GM19351 (cell line): ENCODE data around the gene IKZF2.

ENCODE experiments used
- ATAC-seq: cut with Tn5 transposase; IDR thresholded peaks from one replicate; pipeline ENCODE4 v1.9.1; 2021; ENCODE audit warnings: mild to moderate bottlenecking, moderate library complexity; ENCODE audit not compliant: unreplicated experiment

Gene IKZF2

DNA sequence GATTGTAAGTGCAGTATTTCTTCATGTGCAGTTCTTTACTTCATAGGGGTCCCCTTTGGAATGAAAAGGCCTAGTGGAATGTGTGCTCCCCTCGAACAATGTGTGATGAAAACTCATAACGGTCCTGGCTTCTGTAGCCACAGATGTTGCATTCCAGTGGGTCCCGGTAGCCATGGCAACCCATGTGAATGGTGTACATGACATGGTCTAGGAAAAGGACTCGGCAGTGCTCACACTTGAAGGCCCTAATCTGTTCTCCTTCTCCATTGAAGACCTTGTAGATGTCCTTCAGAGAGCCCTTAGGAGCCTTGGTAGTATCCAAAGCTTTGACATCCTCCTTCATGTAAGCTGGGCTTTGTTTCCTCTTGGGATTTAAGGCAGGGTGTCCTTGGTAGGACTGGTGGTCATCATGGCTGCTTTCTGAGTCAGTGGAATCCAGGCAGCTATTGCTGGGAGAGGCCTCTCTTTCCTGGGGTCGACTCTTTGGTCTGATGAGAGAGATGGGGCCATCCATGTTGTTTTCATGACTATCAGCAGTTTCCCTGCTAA lies 144.0 kb downstream of the IKZF2 start:
- ATAC-seq: no peak

DNA sequence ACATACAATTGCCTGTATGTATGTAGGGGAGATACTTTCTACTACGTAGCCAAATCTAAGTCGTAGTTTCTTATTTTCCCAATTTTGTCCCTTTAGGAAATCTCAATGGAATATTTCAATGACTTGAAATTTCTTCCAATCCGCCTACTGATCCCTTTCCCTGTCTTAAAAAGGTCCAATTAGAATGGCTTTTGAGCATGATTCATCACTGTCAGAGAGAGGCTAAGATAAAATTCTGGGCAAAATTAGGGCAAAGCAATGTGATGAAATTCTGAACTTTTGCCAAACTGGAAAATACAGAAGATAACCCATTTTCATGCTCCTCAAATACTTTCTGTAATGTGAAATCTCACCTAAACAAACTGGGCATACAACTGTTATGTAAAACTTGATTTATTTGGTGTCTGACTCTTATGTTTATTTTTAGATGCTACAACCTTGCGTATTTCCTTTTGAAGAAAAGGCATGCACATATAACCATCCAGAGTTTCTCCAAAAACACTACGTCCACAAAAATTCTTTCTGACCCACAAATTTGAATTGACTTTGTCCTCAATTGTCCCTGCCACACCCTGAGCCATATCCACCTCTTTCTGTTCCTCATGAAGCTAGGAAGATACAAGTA lies 147.1 kb downstream of the IKZF2 start:
- no peak for ATAC-seq

DNA sequence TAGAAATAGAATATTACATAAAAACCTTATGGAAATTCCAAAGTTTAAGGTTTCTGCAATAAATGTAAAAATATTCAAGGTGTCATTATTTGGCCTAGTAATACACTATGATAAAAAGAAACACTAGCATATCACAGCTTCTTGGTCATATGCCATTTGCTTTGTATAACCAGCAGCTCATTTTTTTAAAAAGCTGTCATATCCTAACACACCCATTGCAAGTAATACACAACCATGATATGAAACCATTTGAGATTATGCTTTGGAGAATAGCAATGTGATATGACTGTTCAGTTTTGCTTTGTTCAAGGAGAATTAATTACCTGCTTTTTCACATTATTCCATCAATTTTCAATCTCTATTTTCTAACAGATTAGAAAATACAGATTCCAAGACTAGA lies 149.0 kb downstream of the IKZF2 start:
- peak; percentile 48 for ATAC-seq

DNA sequence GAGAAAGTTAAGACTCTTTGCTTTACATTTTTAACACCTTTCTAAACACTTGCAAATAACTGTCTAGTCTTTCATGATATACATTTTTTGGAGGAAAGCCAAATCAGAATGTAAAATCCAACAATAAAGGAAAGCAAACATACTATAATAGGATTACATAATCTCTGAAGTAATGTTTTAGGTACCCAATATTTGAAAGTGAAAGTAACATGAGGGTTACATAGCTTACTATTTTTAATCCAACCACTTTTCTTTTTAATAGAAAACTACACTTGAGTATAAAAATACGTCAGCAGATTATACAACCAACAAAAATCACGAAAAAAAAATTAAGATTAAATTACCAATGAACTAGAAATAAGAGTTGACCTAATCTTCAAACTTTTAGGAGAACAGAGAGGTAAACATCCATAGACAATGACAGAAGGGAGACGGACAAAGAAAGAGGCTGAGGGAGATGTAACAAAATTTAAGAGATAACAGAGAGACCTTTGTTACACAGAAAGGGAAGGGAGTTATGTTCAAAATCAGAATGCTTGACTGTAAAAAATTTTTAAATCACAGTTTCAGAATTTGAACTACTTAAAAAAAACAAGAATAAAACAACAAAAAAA lies 150.0 kb downstream of the IKZF2 start:
- ATAC-seq: no peak

DNA sequence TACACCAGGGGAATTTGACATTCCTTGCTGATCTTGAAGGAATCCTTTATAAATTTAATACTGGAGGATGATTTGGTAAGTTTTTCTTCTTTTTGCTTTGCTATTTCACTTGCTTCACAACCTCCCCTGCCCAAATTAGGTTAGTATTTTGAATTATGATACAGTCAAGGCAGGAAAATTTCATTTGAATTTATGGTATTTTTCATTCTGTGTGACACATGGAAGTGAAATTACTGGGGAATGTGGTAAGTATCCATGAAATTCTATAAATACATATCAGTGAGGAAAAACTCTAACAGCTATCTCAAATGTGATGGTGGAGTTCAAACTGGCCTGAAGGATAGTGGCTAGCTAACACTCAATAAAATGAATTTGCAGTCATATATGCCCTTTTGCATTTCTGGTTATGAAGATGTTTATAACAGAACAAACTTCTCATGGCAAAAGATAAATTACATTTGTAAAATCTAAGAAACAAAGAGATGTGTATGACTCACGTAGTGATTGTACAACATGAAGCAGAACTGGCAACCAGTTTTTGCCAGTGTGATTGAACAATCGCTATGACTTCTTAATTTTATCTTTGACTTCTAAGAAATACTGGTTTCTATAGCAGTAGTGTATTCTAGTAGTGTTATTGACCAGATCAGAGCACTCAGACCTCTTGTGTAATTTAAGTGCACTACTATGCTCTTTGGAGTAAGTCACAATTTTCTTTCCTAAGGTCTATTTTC lies 152.6 kb downstream of the IKZF2 start:
- no peak for ATAC-seq

DNA sequence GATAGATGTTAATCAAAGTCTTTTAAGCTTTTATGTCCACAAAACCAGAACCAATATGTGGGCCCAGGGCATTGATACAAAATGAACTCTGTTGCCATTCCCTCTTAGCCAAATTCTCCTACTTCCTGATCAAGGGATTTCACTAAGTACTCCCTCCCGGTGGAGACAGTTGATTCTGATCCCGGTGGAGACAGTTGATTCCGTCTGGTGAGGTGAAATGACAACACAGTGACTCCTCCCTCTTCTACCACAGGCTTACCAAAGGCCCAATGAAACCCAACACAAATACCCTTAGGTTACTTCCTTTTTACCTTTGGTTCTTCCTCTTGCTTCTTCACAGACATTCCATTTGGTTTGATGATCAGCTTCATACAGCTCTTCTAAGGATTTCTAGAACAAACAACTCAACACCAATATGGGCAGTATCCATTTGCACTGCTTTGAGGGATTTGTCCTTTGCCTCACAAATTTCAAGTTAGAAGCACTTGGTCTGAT lies 153.8 kb downstream of the IKZF2 start:
- no peak for ATAC-seq

DNA sequence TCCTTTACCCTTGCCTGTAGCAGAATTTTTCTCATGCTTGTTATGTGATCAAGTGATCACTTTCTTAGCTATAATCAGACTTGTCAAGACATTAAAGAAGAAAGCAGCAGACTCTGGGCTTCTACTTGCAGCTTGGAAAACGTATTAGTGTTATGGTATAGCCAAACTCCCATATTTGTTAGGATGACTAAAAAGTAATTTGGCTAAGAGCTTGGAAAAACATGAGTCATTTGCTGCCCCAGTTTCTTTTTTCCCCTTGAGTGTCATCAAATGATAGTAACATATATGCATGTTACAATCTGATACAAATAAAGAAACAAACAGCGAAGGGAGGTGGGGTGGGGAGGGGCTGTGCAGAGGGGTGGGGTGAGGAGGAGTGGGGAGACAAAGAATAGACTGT lies 155.5 kb downstream of the IKZF2 start:
- no peak for ATAC-seq

DNA sequence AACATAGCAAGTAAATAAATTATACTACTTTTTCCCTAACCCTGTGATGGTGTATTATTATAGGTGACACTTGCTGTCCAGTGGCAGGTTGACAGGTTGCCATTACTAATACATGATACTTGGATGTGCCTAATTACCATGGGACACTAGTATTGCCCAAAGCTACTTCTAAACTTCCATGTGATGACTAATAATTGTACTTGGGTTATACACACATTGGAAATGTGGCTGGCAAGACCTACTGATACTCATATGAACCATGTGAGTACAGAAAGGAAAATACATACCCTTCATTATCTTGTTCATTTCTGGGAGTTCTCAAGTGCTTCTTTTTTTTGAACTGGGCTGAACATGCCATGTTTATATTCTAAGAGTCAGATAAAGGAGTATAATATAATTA lies 156.4 kb downstream of the IKZF2 start:
- no peak for ATAC-seq

DNA sequence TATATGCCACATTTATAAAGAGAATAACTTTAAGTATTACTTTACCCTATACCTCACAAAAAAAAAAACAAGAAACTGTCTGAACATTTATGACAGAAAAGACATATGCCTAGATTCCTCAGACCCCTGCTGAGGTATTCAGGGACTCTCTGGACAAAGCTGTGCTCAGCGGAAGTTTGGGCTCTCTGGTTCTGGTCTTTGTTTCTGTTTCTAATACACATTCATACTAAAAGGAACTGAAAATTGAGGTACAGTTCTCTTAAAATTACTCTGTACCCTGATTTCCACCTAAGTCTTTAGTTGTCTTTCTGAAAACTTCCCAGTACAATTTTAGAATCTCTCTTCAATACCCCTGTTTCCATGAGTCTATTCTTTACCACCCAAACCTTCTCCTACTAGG lies 160.3 kb downstream of the IKZF2 start:
- ATAC-seq: peak; percentile 93

DNA sequence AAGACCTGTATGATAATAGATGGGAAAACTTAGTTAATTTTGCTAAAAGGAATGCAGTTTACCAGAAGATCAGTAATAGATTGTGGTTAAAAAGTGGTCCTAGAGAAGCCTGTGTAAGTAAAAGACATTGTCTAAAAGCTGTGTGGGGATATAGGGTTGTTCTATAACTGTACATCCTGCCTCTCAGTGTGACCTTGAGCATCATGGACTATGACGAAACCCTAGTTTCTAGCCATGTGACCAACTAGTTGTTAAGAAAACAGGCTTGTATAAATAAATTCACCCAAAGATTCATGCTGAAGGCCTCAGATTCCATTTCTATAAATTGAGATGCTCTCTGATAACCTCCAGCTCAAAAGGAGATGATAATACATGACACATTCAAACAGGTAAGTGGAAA lies 160.7 kb downstream of the IKZF2 start:
- ATAC-seq: peak; percentile 67

DNA sequence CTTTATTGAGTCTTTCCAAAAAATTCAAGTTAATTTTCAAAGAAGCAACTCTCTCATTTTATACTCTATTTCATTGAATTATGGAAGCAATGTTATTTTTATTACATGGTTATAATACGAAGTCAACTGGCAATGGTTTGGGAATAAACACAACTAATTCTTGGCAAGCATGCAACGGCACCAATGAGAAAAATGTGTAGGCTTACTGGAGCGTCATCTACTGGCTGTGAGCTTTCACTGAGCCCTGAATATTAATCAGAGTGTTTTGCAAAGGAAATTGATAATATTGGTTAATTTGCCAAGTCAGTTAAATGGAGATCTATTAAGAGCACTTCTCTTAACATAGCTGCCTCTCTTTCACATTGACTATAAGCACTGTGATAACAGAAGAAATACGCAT lies 163.9 kb downstream of the IKZF2 start:
- ATAC-seq: no peak

DNA sequence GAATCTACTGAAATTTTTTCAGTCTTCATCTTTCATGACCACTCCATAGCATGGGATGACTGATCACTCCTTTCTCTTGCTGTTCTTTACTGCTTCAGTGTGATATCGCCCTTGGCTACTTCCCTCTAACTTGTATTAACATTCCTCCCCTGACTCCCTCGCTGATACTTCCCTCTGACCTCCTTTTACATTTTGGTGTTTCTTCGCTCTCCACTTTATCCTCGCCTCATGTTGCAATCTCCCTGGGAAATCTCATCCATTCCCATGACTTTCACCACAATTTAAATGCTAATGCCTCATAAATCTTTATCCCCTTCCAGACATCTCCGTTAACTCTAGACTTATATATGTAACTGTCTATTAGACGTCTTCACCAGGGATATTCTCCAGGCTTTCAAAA lies 167.3 kb downstream of the IKZF2 start:
- no peak for ATAC-seq

DNA sequence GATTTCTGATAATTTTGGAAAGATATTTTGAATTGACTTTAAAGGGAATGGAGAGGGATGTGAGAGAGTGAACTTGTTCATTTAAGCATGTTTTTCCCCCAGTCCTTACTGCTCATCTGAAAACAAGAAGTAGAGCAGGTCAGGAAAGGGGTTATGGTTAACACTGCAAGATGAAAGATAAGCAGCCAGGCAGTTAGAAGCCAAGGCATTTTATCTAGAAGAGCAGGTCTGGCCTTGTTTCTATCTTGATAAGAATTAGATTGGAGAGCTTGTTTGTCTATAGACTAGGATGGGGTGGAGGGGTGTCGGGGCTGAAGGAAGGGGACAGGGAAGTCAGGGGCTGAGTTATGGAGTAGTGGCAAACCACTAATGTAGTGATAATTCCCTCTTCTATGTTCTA lies 171.6 kb downstream of the IKZF2 start:
- no peak for ATAC-seq

DNA sequence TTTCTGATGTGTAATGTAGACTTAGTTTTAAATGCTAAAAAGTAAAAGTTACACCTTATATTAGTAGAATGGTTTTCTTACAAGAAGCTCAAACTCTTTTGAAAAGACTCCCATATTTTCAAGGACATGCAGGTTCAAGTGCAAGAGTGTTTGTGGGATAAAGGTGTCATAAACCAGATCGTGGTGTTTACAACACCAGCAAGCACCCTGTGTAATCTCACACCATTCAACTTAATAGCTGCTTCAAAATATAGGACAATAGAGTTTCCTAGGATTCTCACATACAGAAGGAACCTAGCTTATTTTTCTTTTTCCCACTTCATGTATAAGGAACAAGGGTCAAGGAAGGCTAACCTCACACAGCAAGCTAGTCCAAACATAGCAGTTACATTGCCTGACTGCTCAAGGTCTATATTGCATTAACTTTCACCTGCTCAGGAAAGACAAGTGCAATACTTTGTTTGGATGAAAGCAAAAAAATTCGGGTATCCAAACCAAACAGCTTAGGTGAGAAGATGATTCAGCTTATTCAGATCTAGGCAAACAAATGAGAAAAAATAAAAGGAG lies 172.3 kb downstream of the IKZF2 start:
- no peak for ATAC-seq

DNA sequence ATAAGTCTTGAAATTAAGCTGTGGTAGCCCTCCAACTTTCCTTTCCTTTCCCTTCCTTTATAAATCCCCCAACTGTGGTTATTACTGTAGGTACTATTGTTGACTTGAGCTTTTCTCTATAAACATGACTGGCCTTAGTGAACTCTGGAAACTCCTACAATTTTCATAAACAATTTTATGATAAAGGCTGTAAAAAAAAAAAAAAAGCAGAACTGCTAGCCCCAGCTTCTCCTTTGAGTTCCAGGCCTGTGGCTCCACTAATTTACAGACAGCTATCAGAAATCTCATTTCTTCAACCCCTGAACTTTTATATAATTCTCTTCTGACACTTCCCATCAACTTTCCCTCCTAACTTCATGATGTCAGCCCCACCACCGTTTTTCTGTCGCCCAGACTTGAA lies 174.3 kb downstream of the IKZF2 start:
- no peak for ATAC-seq

DNA sequence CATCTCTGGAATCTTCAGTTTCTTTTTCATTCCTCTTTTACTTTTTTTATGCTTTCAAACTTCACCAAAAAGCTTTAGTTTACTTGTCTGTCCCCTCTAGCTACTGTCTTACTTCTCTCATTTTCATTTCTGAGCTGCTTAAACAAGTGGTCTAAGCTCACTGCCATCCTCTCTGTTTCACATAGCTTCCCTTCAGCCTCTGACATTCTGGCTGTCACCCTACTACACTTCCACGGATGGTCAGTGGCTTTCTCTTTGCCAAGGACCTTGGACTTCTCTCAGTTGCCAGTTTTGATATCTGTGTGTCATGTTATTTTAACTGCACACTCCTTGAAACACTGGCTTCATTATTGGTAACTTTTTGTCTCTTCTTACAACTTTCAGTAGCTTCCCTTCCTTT lies 176.1 kb downstream of the IKZF2 start:
- ATAC-seq: no peak

DNA sequence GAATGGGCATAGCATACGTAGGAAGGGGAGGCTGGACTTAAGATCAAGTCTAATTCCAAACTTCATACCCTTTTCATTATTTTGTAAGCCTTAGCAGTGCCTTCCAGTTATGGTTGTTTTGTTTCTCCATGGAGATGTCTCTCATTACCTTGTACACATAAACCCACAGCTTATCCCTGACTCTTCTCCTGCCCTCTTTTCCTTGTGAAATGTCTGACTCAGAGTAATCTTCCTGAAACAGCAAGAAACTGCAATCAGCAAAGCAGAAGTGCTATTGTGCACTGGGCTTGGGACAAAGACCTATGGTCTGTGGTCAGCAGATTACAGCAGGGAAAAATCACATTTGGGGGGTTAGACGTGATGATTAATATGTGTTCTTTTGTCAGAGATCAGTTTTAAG lies 176.7 kb downstream of the IKZF2 start:
- ATAC-seq: no peak

DNA sequence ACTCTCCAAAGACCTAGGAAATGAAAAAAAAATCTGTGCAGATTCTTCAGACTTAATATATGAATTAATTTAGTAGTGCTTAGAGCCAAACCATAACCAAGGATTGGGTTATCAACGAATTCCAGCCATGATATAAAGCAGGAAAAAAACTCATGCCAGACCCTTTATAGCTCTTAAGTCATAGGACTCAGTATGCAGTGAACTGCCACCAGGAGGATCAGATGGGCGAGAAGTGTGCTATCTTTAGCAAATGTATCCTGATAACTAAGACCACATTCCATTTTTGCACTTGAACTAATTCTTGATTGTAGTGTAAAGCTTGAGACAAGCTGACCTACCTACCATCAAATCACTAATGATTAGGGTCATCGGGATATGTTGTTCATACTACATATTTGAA lies 178.1 kb downstream of the IKZF2 start:
- no peak for ATAC-seq

DNA sequence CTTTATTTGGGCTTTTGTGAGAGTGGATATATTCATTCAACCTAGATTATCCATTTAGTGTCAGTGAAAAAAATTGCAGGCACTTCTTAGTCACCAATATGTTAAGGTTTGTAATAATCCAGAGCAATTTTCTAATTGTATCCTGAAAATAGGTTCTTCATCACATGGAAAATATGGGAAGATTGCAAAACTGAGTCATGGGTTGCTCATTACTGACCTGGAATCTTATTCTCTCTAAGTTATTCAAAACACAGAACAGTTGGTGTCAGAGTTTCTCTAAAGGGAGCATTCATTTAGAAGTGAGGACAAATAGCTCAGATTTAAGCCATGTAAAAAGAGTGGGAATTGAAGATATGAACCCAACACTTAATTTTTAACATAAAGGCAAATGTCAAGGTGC lies 181.3 kb downstream of the IKZF2 start:
- ATAC-seq: no peak

DNA sequence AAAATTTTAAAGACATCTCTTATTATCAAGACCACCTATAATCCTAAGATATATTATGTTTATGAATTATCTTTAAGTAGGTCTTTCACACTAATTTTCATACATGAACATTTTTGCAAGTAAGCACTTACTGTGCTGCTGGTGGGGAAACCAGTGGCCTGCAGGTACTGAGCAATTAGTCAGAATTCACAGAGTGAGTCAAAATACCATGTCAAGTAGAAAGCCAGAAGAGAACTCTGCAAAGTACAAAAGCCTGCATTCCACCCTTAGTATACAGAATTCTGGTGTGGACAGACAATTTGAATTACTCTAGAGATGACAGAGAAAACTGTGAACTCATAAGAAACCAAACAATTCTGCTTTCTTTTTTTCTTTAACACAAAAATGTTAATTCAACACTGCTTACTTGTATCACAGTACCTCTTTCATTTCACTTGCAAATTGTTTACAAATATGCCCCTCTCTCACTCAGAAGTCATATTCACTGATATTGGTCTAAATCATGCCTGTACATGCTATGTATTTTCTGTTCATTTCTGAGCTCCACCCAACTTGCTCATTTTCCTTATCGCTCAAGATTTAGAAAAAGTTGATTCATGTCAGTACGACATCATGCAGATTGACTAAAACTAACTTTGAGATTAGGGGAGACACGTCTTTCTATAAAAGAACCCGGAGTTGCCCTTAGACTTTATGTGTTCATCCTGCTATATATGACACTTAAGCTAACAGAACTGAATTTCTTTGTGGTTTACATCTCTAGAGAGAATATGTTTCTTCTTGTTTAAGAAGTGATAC lies 182.9 kb downstream of the IKZF2 start:
- peak; percentile 75 for ATAC-seq

DNA sequence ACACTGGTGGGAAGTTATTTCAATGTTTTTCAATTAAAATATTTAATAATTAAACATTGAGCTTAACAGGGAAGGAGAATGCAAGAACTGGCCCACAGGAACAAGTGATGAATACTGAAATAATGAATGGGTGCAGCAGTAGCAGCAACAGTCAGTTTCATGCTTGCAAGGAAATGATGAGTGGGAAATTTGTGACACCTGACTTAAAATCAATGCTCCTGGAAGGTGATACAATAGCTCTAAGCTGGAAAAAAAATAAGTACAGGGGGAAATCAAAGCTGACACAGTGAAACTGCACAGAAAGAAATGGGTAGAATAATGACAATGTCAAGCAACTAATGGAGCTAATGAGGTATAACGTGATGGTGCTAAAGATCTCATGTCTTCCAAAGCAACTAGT lies 184.5 kb downstream of the IKZF2 start:
- no peak for ATAC-seq
